Nephron progenitor cell (in vitro differentiated cells): ENCODE measurements around the gene TRIM54.

ENCODE experiments used
- DNase-seq: peaks from one replicate; pipeline ENCODE4 v3.0.0; 2021
- H3K27ac Mint-ChIP-seq: 2 replicates; pipeline ENCODE4 v1.8.0; 2021; ENCODE audit warnings: mild to moderate bottlenecking, moderate library complexity, mixed read lengths
- H3K27me3 Mint-ChIP-seq: 2 replicates; pipeline ENCODE4 v1.8.0; 2021; ENCODE audit warnings: mild to moderate bottlenecking, low read depth, mixed read lengths; ENCODE audit not compliant: poor library complexity
- H3K36me3 Mint-ChIP-seq: 2 replicates; pipeline ENCODE4 v1.8.0; 2021; ENCODE audit warnings: low read depth, mixed read lengths
- H3K4me1 Mint-ChIP-seq: 2 replicates; pipeline ENCODE4 v1.8.0; 2021; ENCODE audit warnings: mixed read lengths
- H3K4me3 Mint-ChIP-seq: 2 replicates; pipeline ENCODE4 v1.8.0; 2021; ENCODE audit warnings: mild to moderate bottlenecking, moderate library complexity, mixed read lengths
- H3K9me3 Mint-ChIP-seq: 2 replicates; pipeline ENCODE4 v1.8.0; 2021; ENCODE audit warnings: mild to moderate bottlenecking, moderate library complexity, mixed read lengths
- TF ChIP-seq, protein P1 (sequence below): fragments of 200-600 bp; sonication (generic); IDR thresholded peaks from 2 replicates; pipeline ENCODE4 v1.5.0; 2021; ENCODE audit warnings: antibody characterized with exemption

Gene TRIM54

DNA sequence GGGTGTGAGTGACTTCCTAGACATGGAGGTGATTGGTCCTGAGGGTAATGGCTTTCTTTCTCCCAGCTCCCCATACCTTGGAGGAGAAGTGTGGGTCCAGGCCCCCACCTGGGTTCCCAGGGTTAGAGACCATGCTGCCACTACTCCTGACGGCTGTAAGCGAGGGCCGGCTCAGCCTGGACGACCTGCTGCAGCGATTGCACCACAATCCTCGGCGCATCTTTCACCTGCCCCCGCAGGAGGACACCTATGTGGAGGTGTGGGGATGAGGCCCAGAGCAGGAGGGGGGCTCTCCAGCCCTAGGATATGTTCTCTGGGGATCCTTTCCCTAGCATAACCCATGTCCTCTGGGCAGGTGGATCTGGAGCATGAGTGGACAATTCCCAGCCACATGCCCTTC lies 43.3 kb upstream of the TRIM54 start:
- Mint-ChIP-seq H3K27me3 (no peaks in the 10 kb centered on the region), H3K4me1 (no peaks in the 10 kb centered on the region), H3K4me3 (no peak overlapping the region), H3K36me3 (peaks cover 67% of the 10 kb centered on the region), H3K9me3 (no peaks in the 10 kb centered on the region), H3K27ac (no peak overlapping the region)
- DNase-seq: no peak
- TF ChIP-seq, protein P1, sequence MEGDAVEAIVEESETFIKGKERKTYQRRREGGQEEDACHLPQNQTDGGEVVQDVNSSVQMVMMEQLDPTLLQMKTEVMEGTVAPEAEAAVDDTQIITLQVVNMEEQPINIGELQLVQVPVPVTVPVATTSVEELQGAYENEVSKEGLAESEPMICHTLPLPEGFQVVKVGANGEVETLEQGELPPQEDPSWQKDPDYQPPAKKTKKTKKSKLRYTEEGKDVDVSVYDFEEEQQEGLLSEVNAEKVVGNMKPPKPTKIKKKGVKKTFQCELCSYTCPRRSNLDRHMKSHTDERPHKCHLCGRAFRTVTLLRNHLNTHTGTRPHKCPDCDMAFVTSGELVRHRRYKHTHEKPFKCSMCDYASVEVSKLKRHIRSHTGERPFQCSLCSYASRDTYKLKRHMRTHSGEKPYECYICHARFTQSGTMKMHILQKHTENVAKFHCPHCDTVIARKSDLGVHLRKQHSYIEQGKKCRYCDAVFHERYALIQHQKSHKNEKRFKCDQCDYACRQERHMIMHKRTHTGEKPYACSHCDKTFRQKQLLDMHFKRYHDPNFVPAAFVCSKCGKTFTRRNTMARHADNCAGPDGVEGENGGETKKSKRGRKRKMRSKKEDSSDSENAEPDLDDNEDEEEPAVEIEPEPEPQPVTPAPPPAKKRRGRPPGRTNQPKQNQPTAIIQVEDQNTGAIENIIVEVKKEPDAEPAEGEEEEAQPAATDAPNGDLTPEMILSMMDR: no peak

DNA sequence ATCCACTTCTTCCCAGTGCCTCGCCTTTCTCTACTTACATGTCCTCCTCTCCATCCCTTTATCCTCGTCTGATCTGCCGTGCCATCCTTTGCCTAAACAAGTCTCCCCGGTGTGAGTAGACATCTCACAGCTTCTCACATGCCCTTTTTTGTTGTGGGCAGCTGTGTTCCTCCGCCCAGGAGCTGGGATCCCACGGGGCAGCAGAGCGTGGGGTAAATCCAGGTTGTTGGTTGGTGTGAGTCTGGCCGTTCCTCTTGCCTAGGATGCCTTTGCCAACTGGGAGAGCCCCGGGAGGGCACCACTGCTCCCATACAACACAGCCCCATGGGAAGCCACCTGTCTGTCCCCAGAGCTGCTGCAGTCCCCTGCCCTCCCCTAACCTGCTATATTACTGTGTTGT lies 41.8 kb upstream of the TRIM54 start:
- Mint-ChIP-seq H3K27me3 (no peaks in the 10 kb centered on the region), H3K9me3 (no peaks in the 10 kb centered on the region), H3K4me3 (no peak overlapping the region), H3K36me3 (peaks cover 61% of the 10 kb centered on the region), H3K4me1 (no peaks in the 10 kb centered on the region), H3K27ac (peak overlapping the region; percentile 84)
- DNase-seq: no peak
- TF ChIP-seq, protein P1: no peak

DNA sequence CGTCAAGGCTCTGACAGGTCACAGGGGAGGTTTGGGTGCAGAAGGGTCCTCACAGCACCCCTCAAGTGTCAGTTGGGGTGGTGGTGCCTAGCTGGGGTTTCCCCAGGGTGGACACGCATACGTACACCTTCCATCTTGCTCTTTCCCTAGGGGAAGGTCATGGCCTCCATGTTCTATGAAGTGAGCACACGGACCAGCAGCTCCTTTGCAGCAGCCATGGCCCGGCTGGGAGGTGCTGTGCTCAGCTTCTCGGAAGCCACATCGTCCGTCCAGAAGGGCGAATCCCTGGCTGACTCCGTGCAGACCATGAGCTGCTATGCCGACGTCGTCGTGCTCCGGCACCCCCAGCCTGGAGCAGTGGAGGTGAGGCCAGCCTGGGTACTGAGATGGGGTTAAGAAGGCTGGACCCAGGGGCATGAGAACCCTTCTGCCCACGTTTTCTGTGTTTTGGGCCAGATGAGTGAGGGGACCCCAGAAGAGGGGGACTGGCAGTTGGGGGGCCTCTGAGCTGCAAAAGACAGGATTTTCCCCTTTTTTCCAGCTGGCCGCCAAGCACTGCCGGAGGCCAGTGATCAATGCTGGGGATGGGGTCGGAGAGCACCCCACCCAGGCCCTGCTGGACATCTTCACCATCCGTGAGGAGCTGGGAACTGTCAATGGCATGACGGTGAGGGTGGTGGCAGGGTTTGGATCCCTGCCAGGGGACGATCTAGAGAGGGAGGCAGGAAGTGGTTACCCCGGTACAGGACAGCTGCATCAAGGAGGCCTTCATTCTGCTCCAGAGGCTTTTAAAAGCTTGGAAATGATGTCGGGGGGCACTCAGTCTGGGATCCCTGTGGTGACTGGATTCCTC lies 40.2 kb upstream of the TRIM54 start:
- Mint-ChIP-seq H3K4me3 (no peak overlapping the region), H3K9me3 (no peaks in the 10 kb centered on the region), H3K27ac (no peak overlapping the region), H3K27me3 (no peaks in the 10 kb centered on the region), H3K36me3 (peaks cover 55% of the 10 kb centered on the region), H3K4me1 (no peaks in the 10 kb centered on the region)
- DNase-seq: no peak
- TF ChIP-seq, protein P1: no peak

DNA sequence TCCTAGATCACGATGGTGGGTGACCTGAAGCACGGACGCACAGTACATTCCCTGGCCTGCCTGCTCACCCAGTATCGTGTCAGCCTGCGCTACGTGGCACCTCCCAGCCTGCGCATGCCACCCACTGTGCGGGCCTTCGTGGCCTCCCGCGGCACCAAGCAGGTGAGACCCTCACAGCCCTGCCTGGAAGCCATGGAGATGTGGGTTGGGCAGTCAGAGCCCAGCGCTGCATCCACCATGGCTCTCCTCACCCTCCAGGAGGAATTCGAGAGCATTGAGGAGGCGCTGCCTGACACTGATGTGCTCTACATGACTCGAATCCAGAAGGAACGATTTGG lies 39.6 kb upstream of the TRIM54 start:
- no peak for DNase-seq
- peaks cover 49% of the 10 kb centered on the region for H3K36me3 Mint-ChIP-seq
- no peak overlapping the region for H3K4me3 Mint-ChIP-seq
- H3K27ac Mint-ChIP-seq: no peak overlapping the region
- H3K4me1 Mint-ChIP-seq: no peaks in the 10 kb centered on the region
- TF ChIP-seq, protein P1: no peak
- no peaks in the 10 kb centered on the region for H3K9me3 Mint-ChIP-seq
- peaks cover 3% of the 10 kb centered on the region for H3K27me3 Mint-ChIP-seq

DNA sequence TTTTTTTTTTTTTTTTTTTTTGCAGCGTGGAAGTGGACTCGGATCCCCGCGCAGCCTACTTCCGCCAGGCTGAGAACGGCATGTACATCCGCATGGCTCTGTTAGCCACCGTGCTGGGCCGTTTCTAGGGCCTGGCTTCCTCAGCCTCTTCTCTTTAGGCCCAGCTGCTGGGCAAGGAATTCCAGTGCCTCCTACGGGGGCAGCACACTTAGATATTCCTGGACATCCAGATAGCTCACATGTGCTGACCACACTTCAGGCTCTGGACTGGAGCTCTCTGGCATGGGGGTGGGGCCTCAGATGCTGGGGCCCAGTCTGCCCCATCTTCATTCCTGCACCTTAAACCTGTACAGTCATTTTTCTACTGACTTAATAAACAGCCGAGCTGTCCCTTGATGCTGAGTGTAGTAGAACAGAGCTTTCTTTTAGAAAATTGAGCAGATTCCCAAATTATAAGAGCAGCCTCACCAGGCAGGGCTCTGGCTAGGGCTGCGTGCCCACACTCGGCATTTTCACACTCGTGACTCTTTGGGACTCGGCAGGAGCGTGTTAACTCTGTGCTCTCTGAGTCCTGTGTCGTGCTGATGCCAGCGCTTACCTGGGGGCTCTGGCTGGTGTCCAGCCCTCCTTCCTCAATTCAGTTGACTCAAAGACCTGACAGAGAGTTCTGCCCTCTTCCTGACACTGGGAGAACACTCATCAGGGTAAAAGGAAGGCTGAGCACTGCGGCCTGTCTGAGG lies 38.7 kb upstream of the TRIM54 start:
- peaks cover 41% of the 10 kb centered on the region for H3K36me3 Mint-ChIP-seq
- H3K27ac Mint-ChIP-seq: peak overlapping the region; percentile 39
- peaks cover 8% of the 10 kb centered on the region for H3K4me1 Mint-ChIP-seq
- TF ChIP-seq, protein P1: no peak
- H3K4me3 Mint-ChIP-seq: no peak overlapping the region
- H3K9me3 Mint-ChIP-seq: no peaks in the 10 kb centered on the region
- no peak for DNase-seq
- H3K27me3 Mint-ChIP-seq: peaks cover 3% of the 10 kb centered on the region
